IMR-90 (cell line): ENCODE results near the gene TBX20. TPM values are rescaled to one million over a fixed set of nuclear protein-coding genes. Genes with fewer than 3 reads are reported as not detected.
"Not testable (repeated sequence)": the region's sequence is repeated elsewhere in the genome, so short reads cannot be mapped to it uniquely, and the experiment has no call there.

Experiments used
- ATAC-seq: fragments of 200-7000 bp; cut with Tn5 transposase; 2 replicates; pipeline ENCODE4 v1.9.1; 2020; ENCODE audit warnings: low read depth, mild to moderate bottlenecking, moderate library complexity
- BruUV-seq: library from RNA; stranded (reverse); fragments of 400-500 nt; replicated peaks from 2 replicates; lab custom pipeline; 2021; lab: Mats Ljungman, UMichigan
- CTCF ChIA-PET: fragments of 300-600 bp; formaldehyde crosslinking; extraction: SDS; loops from one replicate; lab custom pipeline; 2021; ENCODE audit warnings: antibody characterized with exemption; lab: Yijun Ruan, JAX
- POLR2A ChIA-PET: fragments of 300-600 bp; sonication (Branson Sonifier 250); formaldehyde crosslinking; loops from one replicate; lab custom pipeline; 2022; ENCODE audit warnings: antibody characterized with exemption; ENCODE audit not compliant: unreplicated experiment; lab: Charles Lee
- DNase-seq: peaks from one replicate; pipeline ENCODE4 v3.0.0; 2013
- H2AFZ ChIP-seq: replicated peaks from 2 replicates; pipeline ENCODE3; 2013; ENCODE audit warnings: low read length, mild to moderate bottlenecking; ENCODE audit not compliant: poor library complexity
- H2AK5ac ChIP-seq: 2 replicates; pipeline ENCODE4 v1.6.1; 2013; ENCODE audit warnings: low read depth, low read length, inconsistent platforms
- H2AK9ac ChIP-seq: replicated peaks from 2 replicates; pipeline ENCODE3; 2013; ENCODE audit warnings: mild to moderate bottlenecking, low read depth, low read length, moderate library complexity; ENCODE audit not compliant: poor library complexity
- H2BK120ac ChIP-seq: 2 replicates; pipeline ENCODE4 v1.6.1; 2013; ENCODE audit warnings: low read depth, low read length, inconsistent platforms
- H2BK15ac ChIP-seq: 3 replicates; pipeline ENCODE4 v1.6.1; 2013; ENCODE audit warnings: low read depth, low read length, inconsistent platforms
- H2BK20ac ChIP-seq: 2 replicates; pipeline ENCODE4 v1.6.1; 2013; ENCODE audit warnings: low read depth, mild to moderate bottlenecking, inconsistent platforms, low read length, moderate library complexity
- H2BK5ac ChIP-seq: 2 replicates; pipeline ENCODE4 v1.6.1; 2013; ENCODE audit warnings: mild to moderate bottlenecking, low read depth, low read length, inconsistent platforms; ENCODE audit not compliant: poor library complexity, severe bottlenecking
- H3K14ac ChIP-seq: replicated peaks from 2 replicates; pipeline ENCODE4 v1.6.1; 2013; ENCODE audit warnings: low read depth, low read length, inconsistent platforms
- H3K18ac ChIP-seq: 2 replicates; pipeline ENCODE4 v1.6.1; 2013; ENCODE audit warnings: low read depth, low read length, control low read depth
- H3K23ac ChIP-seq: 2 replicates; pipeline ENCODE4 v1.6.1; 2013; ENCODE audit warnings: low read depth, low read length, inconsistent platforms
- H3K27ac ChIP-seq: 2 replicates; pipeline ENCODE4 v1.5.1; 2013; ENCODE audit warnings: mild to moderate bottlenecking, control low read depth, low read length; ENCODE audit not compliant: insufficient read depth
- H3K27me3 ChIP-seq: 2 replicates; pipeline ENCODE4 v1.6.1; 2013; ENCODE audit warnings: low read length; ENCODE audit not compliant: control insufficient read depth, insufficient read depth
- H3K36me3 ChIP-seq: 2 replicates; pipeline ENCODE4 v1.6.1; 2013; ENCODE audit warnings: low read length, mixed read lengths; ENCODE audit not compliant: control insufficient read depth, insufficient read depth
- H3K4ac ChIP-seq: 2 replicates; pipeline ENCODE4 v1.6.1; 2013; ENCODE audit warnings: low read depth, low read length, inconsistent platforms
- H3K4me1 ChIP-seq: 2 replicates; pipeline ENCODE4 v1.6.1; 2013; ENCODE audit warnings: low read length, mixed read lengths; ENCODE audit not compliant: control insufficient read depth, insufficient read depth
- H3K4me2 ChIP-seq: 2 replicates; pipeline ENCODE4 v1.6.1; 2013; ENCODE audit warnings: low read depth, mild to moderate bottlenecking, control low read depth, low read length, moderate library complexity
- H3K4me3 ChIP-seq: 2 replicates; pipeline ENCODE4 v1.5.1; 2013; ENCODE audit warnings: low read depth, mild to moderate bottlenecking, control low read depth, low read length, moderate library complexity; ENCODE audit not compliant: insufficient read depth
- H3K56ac ChIP-seq: 2 replicates; pipeline ENCODE4 v1.6.1; 2013; ENCODE audit warnings: low read length, inconsistent platforms; ENCODE audit not compliant: insufficient read depth; ENCODE audit errors: extremely low read depth
- H3K79me1 ChIP-seq, 2 experiments: 2 replicates each; pipeline ENCODE4 v1.6.1; 2013; ENCODE audit warnings: low read length in 2 of 2, inconsistent platforms in 1 of 2, low read depth in 1 of 2
- H3K9ac ChIP-seq: 2 replicates; pipeline ENCODE4 v1.6.1; 2013; ENCODE audit warnings: low read depth, low read length, control low read depth
- H3K9me1 ChIP-seq: 2 replicates; pipeline ENCODE4 v1.6.1; 2013; ENCODE audit warnings: low read length, inconsistent platforms; ENCODE audit not compliant: insufficient read depth
- H3K9me3 ChIP-seq: 2 replicates; pipeline ENCODE4 v1.6.1; 2013; ENCODE audit warnings: low read length; ENCODE audit not compliant: control insufficient read depth, insufficient read depth
- H4K20me1 ChIP-seq: 2 replicates; pipeline ENCODE4 v1.6.1; 2013; ENCODE audit warnings: low read length, inconsistent platforms; ENCODE audit not compliant: insufficient read depth
- H4K5ac ChIP-seq: 2 replicates; pipeline ENCODE4 v1.6.1; 2013; ENCODE audit warnings: mild to moderate bottlenecking, low read depth, low read length, control low read depth
- H4K8ac ChIP-seq, 2 experiments: 2 replicates each; pipeline ENCODE4 v1.6.1; 2013; ENCODE audit warnings: low read depth in 2 of 2, low read length in 2 of 2, control low read depth in 1 of 2, inconsistent platforms in 1 of 2
- H4K91ac ChIP-seq: 2 replicates; pipeline ENCODE4 v1.6.1; 2013; ENCODE audit warnings: low read depth, low read length, inconsistent platforms; ENCODE audit not compliant: insufficient read depth
- WGBS, 2 experiments: methylation state at CpG; one replicate each; pipeline versions ENCODE4 v1.1.5 to v1.1.7; 2013; ENCODE audit warnings: missing lambda C conversion rate in 2 of 2; ENCODE audit not compliant: insufficient read length in 1 of 2; ENCODE audit errors: extremely low coverage in 2 of 2; 5-methylcytosine and 5-hydroxymethylcytosine counted together
- dilution Hi-C: fragments of 300-500 bp; cut with HindIII; formaldehyde crosslinking; loops from one replicate; pipeline ENCODE4 v1.14.3; 2018; ENCODE audit warnings: low sequenced_read_pairs; ENCODE audit not compliant: unreplicated experiment
- in situ Hi-C: fragments of 300-500 bp; cut with MboI; formaldehyde crosslinking; loops from 3 replicates; pipeline ENCODE4 v1.14.3; 2019; ENCODE audit warnings: low sequenced_read_pairs, inconsistent platforms, mixed read lengths
- intact Hi-C: fragments of 100-400 bp; cut with micrococcal nuclease; formaldehyde crosslinking; loops from 2 replicates; pipeline ENCODE4 v1.10.0; 2022
- polyA plus RNA-seq, 3 experiments: library from polyadenylated mRNA; depleted of rRNA; stranded (reverse); fragments of >200 nt; gene quantifications; 2 replicates each; pipeline ENCODE4 v1.2.3, GENCODE V29; 2012; ENCODE audit warnings: low replicate concordance in 1 of 3
- total RNA-seq: library from RNA; depleted of rRNA; stranded (reverse); fragments of >200 nt; gene quantifications from 2 replicates; pipeline ENCODE4 v1.2.3, GENCODE V29; 2012

Gene TBX20
- total and polyA plus RNA-seq, 2 of the 4 experiments (the other 2 are of a cell fraction) = 0.15 to 0.36 TPM

- H3K56ac ChIP-seq, H2BK5ac ChIP-seq, H3K4me3 ChIP-seq, H3K9me3 ChIP-seq, H4K5ac ChIP-seq, H2BK120ac ChIP-seq, H4K91ac ChIP-seq, BruUV-seq, POLR2A ChIA-PET, H3K9me1 ChIP-seq, H3K4me1 ChIP-seq, H3K27me3 ChIP-seq, H3K79me1 ChIP-seq, ATAC-seq, CTCF ChIA-PET, in situ Hi-C loops, H4K20me1 ChIP-seq, H3K23ac ChIP-seq, H3K4ac ChIP-seq, H3K27ac ChIP-seq, H2BK15ac ChIP-seq, H2AFZ ChIP-seq, H2AK9ac ChIP-seq, H3K4me2 ChIP-seq, H2AK5ac ChIP-seq, DNase-seq, H3K36me3 ChIP-seq, H3K14ac ChIP-seq, dilution Hi-C loops, H3K18ac ChIP-seq, intact Hi-C loops, H3K9ac ChIP-seq, H4K8ac ChIP-seq, H2BK20ac ChIP-seq: not testable (repeated sequence)
- no CpG with 5 or more reads among the region's 2 CpGs for WGBS, 2 experiments
Measured at GRCh38 chr7:35220176-35220575, 33.7 kb downstream of the TBX20 start.

GRCh38 chr7:35216033-35216432 is 37.9 kb downstream of the TBX20 start:
- intact Hi-C loops, H4K8ac ChIP-seq, H3K23ac ChIP-seq, H3K9me3 ChIP-seq, H4K91ac ChIP-seq, H2AK5ac ChIP-seq, H4K20me1 ChIP-seq, H3K4me3 ChIP-seq, H3K27me3 ChIP-seq, dilution Hi-C loops, H3K14ac ChIP-seq, H3K56ac ChIP-seq, H2AK9ac ChIP-seq, H4K5ac ChIP-seq, H3K27ac ChIP-seq, H2AFZ ChIP-seq, H3K79me1 ChIP-seq, H3K4me1 ChIP-seq, H2BK20ac ChIP-seq, H3K18ac ChIP-seq, POLR2A ChIA-PET, H3K9ac ChIP-seq, CTCF ChIA-PET, DNase-seq, H3K36me3 ChIP-seq, BruUV-seq, H3K4ac ChIP-seq, H2BK15ac ChIP-seq, H2BK120ac ChIP-seq, in situ Hi-C loops, H2BK5ac ChIP-seq, ATAC-seq, H3K9me1 ChIP-seq, H3K4me2 ChIP-seq: not testable (repeated sequence)
- WGBS, 2 experiments = no CpG with 5 or more reads among the region's 3 CpGs
